ENCODE measurements around the gene OCA2.

DNA sequence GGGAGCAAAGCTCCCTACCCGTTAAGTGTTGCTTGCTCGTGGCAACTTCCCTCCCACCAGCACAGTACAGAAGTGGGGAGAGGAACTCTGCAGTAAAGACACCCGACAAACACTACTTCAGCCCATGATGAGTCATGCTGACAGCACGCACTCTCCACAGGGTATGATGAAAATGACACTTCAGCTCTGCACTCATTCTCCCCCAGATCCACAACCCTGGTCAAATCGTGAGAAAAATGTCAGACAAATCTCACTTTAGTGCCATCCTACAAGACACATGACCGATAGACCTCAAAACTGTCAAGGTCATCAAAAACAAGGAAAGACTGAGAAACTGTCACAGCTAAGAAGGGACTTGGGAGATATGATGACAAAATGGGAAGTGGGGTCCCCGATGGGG is 278.9 kb downstream of the OCA2 start:
- TF ChIP-seq CTCF (IDR thresholded peaks at IDR 0.05) (no peak), REST (IDR thresholded peaks at IDR 0.05; ENCODE audit: insufficient read depth in 1 of 2, low read depth in 2 of 2, low read length in 1 of 2) (no peak), POLR2AphosphoS5 (IDR thresholded peaks at IDR 0.05; ENCODE audit: low read depth, low read length) (no peak), SIN3A (IDR thresholded peaks at IDR 0.05; ENCODE audit: borderline replicate concordance, insufficient read depth, low read depth, low read length) (no peak)

Measured in Panc1 (cell line).